Fibroblast of the aortic adventitia (primary cell): Measurements from ENCODE around the gene ZNF324B. TPM values are rescaled to one million over a fixed set of nuclear protein-coding genes. Genes with fewer than 3 reads are reported as not detected.
A peak's percentile ranks its signal among the peaks of the same experiment; 100 is the strongest.
"Not testable (repeated sequence)": the region's sequence is repeated elsewhere in the genome, so short reads cannot be mapped to it uniquely, and the experiment has no call there.

ENCODE experiments used
- DNase-seq: peaks from one replicate; pipeline ENCODE4 v3.0.0-alpha.2; 2010; ENCODE audit warnings: low read depth
- H3K4me3 ChIP-seq: 2 replicates; pipeline ENCODE4 v1.5.1; 2011; ENCODE audit warnings: low read depth, mild to moderate bottlenecking, control low read depth, low read length, moderate library complexity
- CTCF ChIP-seq: IDR thresholded peaks from 2 replicates; pipeline ENCODE4 v1.5.1; 2011; ENCODE audit warnings: mild to moderate bottlenecking, low read length, control low read depth, inconsistent platforms; ENCODE audit not compliant: insufficient read depth
- total RNA-seq: library from RNA; depleted of rRNA; stranded (reverse); fragments of >200 nt; gene quantifications from 2 replicates; pipeline ENCODE4 v1.2.3, GENCODE V29; 2012; ENCODE audit warnings: low replicate concordance

ZNF324B gene
- total RNA-seq, 1 donor: 9.5 TPM

- no peak for TF ChIP-seq CTCF
- H3K4me3 ChIP-seq: no peak overlapping the region
- no peak for DNase-seq
Observed at GRCh38 chr19:58483776-58484175, 32.4 kb downstream of the ZNF324B start.

- not testable (repeated sequence) for DNase-seq, H3K4me3 ChIP-seq
Observed at GRCh38 chr19:58484349-58484748, 32.9 kb downstream of the ZNF324B start.

GRCh38 chr19:58491393-58491792 lies 40.0 kb downstream of the ZNF324B start:
- TF ChIP-seq CTCF: no peak
- no peak for DNase-seq
- H3K4me3 ChIP-seq: no peak overlapping the region

GRCh38 chr19:58492265-58492664 lies 40.8 kb downstream of the ZNF324B start:
- DNase-seq: no peak
- no peak overlapping the region for H3K4me3 ChIP-seq
- TF ChIP-seq CTCF: no peak

- TF ChIP-seq CTCF: no peak
- H3K4me3 ChIP-seq: no peak overlapping the region
- DNase-seq: no peak
Observed at GRCh38 chr19:58497634-58498170, 46.3 kb downstream of the ZNF324B start.

GRCh38 chr19:58498316-58499020 lies 47.0 kb downstream of the ZNF324B start:
- no peak for DNase-seq
- no peak for TF ChIP-seq CTCF
- peak overlapping the region; percentile 73 for H3K4me3 ChIP-seq

- H3K4me3 ChIP-seq: peak overlapping the region; percentile 75
- DNase-seq: peak; percentile 98
- TF ChIP-seq CTCF: peak; percentile 51
Observed at GRCh38 chr19:58499021-58499927, 47.9 kb downstream of the ZNF324B start.
